HG03103 (cell line): ENCODE results near the gene INPP5K.
"Not testable (repeated sequence)": the region's sequence is repeated elsewhere in the genome, so short reads cannot be mapped to it uniquely, and the experiment has no call there.

Experiments
- ATAC-seq: cut with Tn5 transposase; IDR thresholded peaks from one replicate; pipeline ENCODE4 v1.9.1; 2021; ENCODE audit warnings: low read depth; ENCODE audit not compliant: unreplicated experiment

The INPP5K gene

DNA sequence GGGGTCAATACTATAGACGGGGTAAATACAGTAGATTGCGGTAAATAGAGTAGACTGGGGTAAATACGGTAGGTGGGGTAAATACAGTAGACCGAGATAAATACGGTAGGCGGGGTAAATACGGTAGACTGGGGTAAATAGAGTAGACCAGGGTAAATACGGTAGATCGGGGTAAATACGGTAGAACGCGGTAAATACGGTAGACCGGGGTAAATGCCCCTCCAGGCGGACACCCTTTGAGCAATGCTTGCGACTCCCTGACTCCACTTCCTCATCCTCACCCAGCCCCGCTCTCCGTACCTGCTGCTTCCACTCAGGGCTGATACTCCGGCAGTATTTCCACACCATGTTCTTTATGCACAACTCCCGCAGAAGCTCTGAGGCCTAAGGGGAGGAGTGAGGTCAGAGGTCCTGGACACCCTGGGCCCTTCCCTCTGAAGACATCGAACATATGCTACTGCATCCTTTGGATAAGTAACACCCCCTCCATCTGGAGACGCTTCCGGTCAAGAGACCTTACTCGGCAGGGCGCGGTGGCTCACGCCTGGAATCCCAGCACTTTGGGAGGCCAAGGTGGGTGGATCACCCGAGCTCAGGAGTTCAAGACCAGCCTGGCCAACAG, 47.1 kb downstream of the INPP5K start:
- no peak for ATAC-seq

DNA sequence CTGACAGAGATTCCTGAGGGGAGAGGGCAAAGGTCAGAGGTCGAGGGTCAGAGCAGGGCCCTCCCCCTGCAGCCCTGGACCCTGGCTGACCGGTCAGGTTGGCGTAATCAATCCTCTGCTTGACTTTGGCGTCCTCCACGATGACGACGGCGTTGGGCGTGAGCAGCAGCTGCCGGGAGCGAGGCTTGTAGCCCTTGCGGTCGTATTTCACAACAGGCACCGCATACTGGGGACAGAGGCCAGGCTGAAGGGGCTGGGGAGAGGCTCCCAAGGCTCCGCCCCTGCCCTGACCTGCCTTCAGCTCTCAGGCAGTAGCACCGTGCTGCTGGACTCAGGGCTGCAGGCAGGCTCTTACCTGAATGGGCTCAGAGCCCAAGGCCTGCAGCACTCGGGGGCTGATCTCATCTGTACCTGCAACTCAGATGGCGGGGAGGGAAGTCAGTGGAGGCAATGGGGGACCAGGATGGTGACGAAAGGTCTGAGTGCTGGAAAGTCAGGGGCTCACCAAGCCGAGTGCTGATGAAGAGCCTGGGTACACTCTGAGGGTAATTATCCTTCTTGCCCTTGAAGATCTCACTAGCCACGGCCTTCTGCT, 48.4 kb downstream of the INPP5K start:
- ATAC-seq: no peak

DNA sequence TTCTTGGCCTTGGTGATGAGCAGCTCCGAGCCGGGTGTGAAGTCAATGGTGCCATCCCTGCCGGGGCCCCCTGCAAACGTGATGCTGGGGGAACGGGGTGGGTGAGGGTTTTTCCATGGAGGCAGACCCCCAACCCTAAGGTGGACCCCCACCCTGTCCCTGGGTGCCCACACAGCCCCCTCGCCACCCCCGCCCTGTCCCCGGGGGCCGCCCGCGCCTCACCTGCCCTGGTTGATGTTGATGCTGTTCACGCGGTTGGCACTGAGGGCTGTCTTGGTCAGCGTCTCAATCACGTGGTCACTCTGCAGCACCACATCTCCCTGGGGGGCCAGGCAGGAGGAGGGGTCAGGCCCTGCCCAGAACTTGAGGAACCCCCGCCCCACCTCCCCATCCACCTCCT, 49.2 kb downstream of the INPP5K start:
- ATAC-seq: no peak

DNA sequence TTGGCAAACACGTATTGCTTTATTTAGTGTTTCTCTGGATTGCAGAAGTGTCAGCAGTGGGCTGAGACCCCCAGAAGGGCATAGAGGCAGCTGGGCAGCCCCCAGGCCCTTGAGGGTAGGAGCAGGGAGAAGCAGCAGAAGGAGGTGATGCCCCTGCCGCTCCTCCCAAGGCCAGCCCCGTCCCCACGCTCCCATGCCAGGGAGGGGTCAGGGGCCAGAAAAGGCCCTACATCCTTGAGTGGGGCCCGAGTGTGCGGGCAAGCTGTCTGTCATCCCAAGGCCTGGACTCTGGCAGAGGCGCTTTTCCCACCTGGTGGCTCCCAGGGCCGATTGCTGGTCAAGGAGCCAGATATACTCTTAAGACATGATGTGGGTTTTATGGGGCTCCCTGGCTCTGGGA, 52.2 kb downstream of the INPP5K start:
- ATAC-seq: no peak

DNA sequence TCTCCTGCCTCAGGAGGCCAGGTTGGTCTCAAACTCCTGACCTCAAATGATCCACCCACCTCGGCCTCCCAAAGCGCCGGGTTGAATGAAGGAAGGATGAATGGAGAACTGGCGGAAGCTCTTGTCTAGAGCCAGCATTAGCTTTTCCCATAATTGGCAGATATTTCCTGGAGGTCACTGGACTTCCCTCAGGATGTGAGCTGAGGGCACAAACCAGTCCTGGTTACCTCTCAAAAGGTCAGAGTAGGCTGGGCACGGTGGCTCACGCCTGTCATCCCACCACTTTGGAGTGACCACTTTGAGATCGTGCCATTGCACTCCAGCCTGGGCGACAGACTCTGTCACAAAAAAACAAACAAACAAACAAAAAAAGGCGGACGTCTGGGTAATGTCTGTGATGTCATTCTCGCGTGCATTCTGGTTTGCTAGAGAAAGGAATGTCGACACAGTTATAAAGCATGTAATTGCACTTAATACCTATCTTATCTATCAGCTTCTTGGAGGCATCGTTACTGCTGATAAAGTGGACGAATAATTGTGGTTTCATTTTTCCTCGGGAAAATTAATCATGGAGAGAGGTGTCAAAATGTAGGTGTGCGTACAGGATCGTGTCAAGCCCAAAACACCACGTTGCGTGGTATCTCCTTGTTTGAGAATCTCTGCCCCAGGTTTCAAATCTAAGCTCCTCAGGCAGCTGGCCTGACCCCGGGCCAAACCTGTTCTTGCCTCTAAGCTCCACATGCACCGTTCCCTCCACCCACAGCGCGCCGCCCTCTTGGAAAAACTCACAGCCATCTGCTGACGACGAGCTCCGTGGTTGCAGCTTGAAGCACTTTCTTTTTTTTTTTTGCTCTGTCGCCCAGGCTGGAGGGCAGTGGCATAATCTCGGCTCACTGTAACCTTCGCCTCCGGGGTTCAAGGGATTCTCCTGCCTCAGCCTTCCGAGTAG, 54.0 kb downstream of the INPP5K start:
- ATAC-seq: no peak

DNA sequence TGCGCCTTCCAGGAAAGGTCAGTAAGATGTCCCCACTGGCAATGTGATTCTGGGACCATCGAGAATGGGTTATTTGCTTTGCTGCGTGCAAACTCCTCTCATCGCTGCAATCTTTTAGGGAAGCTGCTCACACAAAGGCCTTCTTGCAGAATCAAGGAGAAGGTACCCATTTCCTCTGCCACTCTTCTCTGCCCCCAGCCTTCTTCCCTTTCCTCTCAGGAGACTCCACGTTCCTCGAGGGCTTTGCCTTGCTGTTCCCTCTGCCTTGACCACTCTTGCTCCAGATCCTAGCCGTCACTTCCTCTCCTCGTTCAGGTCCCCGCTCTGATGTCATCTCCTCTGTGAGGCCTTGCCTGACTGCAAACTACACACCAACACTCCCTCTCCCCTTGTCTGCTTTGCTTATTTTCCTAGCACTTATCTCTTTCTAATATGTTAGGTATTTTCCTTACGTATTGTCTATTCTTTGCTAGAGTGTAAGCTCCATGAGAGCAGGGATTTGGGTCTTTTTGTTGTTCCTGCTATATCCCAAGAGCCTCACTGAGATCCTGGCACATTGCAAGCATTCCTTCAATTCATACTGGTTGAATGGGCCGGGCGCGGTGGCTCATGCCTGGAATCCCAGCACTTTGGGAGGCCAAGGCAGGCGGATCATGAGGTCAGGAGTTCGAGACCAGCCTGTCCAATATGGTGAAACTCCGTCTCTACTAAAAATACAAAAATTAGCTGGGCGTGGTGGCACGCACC, 55.0 kb downstream of the INPP5K start:
- ATAC-seq: no peak

DNA sequence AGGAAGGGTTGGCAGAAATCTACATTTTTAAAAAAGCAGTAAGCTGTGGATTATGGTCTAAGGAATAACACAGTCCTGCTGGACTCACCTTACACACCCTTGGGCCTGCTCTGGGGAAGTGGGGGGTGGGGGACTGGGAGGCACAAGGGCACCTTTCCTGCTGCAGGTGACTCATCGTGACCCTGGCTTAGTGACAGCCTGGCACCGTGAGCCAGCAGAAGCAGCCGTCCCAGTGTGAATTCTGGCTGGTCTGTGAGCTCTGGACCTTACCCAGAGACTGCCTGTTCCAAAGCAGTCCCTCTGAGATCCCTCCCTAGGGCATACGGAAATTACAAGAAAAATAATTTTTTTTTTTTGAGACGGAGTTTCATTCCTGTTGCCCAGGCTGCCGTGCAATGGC, 56.2 kb downstream of the INPP5K start:
- no peak for ATAC-seq

DNA sequence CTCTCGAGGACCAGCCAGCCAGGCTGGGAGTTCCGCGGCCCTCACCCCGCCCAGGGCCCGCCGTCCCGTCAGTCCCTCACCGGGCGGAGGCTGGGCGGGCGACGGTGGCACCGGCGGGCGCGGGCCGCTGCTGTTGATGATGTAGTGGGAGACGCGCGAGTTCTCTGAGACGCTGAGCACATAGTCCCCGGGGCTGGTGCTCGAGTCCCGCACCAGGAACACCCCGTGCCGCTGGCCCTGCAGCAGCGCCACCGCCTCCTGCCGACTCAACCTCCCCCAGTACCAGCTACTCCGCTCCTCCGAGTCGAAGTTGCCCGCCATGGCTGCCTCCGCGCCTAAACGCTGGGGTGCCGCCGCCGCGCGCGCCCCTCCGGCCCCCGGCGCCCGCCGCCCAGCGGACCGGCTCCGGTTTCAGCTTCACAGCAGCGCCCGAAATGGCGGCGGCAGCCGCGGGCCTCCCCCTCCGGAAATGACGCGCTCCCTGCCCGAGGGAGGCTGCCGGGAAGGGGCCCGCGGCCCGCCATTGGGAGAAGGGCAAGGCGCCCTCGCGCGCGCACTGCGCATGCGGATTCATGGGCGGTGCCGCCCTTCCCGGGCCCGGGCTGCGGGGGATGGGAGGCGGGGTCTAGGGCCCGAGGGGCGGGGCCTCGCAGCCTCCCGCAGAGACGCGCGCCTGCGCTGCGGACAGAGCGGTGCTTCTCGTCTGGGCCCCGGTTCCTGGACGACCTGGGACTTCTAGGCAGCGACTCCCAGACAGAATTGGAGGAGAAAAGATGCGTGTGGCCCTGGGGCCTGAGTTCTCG, 60.4 kb downstream of the INPP5K start, which contains the start of gene CRK:
Gene CRK (minus strand): TSS at position 436 of the 803 bp plus-strand sequence. CDS start 115 bp downstream, at position 321.
- ATAC-seq: peak; percentile 77

DNA sequence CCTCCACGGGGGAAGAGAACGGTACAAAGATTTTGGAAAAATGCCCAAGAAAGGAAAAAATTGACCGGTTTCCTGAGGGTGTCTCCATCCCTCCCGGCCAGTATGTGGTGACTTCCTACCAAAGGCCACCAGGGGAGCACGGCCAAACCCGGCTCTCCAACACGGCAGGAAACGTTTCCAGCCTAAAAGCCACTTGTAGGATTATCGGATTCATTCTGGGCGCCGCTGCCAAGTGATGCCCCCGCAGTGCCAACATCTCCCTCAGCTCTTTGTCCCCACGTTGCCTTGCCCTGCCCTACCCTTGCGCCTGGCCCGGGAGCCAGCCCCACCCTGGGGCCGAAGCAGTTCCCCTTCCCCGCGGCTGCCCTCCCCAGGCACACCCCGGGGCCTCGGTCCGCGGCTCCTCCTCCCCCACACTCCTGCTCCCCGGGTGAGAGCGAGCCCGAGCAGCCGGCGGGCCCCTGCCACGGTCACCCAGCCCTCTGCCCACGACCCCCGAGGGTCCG, 61.1 kb downstream of the INPP5K start:
- ATAC-seq: peak; percentile 15

DNA sequence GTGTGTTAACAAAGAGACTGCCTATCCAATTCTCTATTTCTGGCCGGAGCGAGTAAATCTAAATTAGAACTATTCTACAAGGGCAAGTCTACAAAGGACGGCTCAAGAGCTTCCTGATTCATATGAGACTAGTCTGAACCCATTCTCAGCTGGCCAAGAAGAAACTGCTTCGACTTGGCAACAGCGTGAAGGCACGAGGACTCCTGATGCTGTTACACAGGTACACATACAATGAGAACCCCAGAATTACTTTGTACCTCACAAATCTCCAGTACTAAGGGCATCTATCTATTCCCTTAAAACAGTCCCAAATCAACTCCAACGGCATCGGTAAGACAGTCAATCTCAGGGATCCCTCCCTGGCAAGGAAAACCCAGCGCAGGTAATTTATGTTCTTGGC, 61.9 kb downstream of the INPP5K start:
- ATAC-seq: no peak

DNA sequence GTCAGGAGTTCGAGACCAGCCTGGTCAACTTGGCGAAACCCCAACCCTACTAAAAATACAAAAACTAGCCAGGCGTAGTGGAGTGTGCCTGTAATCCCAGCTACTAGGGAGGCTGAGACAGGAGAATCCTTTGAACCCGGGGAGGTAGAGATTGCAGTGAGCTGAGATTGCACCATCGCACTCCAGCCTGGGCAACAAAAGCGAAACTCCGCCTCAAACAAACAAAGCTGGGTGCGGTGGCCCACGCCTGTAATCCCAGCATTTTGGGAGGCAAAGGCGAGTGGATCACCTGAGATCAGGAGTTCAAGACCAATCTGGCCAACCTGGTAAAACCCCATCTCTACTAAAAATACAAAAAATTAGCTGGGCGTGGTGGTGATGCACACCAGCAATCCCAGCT, 62.7 kb downstream of the INPP5K start:
- not testable (repeated sequence) for ATAC-seq

DNA sequence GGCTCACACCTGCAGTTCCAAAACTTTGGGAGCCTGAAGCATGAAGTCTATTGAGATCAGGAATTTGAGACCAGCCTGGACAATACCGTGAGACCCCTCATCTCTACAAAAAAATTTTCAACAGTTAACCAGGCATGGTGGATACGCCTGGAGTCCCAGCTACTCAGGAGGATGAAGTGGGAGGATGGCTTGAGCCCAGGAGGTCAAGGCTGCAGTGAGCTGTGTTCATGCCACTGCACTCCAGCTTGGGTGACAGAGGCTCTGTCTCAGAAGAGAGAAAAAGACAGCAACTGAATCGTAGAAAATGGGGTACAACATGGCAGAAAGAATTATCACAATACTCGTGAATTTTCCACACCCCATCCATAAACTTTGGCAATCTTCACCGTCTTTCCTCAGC, 63.6 kb downstream of the INPP5K start:
- no peak for ATAC-seq

DNA sequence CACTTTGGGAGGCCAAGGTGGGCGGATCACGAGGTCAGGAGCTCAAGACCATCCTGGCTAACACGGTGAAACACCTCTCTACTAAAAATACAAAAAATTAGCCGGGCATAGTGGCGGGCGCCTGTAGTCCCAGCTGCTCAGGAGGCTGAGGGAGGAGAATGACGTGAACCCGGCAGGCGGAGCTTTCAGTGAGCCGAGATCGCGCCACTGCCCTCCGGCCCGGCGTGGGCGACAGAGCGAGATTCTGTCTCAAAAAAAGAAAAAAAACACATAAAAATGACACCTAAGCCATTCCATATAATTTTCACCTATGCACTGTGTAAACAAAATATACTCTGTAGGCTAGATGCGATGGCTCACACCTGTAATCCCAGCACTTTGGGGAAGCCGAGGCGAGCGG, 66.2 kb downstream of the INPP5K start:
- not testable (repeated sequence) for ATAC-seq

DNA sequence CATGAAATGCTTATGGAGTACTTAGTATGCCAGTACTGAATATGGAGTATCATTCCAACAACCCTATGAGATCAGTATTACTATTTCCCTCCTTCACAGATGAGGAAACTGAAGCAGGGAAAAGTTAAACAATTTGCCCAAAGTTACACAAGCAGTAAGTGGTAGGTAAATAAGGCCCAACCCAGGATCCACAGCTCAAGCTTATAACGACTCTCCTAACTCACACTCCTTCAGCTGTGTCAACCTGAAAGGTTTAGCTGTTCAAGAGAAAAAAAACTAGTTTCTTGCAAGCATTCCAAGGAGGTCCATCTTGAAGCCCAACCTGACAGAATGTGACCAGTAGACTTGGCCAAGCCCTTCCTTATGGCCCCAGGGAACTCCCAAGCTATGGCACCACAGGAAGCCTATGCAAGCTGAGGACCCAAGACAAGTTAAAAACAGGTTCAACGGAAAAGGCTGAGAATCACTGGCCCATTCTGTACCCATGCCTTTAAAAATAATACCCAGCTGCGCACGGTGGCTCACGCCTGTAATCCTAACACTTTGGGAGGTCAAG, 66.9 kb downstream of the INPP5K start:
- no peak for ATAC-seq

DNA sequence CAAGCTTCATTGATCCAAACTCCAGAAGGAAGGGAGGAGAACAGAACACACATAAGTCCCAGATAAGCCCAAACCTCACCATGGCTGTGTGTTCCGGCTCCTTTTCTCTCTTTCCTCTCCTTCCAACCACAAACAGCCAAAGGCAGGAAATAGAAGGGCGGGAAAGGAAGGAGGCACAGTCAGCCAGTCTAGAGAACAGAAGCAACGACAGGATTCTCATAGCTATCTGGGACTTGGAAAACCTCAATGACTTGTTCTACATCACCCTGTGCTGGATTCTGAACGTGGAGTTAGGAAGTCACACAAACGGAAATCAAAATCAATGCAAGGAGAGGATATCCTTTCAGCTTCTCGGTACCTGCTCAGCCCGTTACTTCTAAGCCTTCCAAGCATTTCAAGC, 69.4 kb downstream of the INPP5K start:
- no peak for ATAC-seq

DNA sequence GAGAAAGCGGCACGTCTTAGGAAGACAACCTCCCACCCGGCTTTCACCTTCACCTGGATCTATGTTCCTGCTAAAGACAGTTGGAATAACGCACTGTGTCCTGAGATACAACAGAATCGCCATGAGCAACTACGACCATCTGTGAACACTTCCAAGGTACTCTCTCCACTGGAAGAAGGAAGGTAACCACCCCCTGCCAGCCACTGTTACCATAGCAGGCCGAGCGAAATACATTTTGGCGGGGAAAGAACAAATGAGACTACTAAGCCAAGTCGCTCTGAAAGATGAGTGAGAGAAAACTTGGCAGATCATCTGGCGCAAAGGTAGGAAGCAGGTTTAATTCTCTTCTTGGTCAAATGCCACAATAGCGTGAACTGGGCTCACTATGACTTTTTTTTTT, 70.2 kb downstream of the INPP5K start:
- no peak for ATAC-seq

DNA sequence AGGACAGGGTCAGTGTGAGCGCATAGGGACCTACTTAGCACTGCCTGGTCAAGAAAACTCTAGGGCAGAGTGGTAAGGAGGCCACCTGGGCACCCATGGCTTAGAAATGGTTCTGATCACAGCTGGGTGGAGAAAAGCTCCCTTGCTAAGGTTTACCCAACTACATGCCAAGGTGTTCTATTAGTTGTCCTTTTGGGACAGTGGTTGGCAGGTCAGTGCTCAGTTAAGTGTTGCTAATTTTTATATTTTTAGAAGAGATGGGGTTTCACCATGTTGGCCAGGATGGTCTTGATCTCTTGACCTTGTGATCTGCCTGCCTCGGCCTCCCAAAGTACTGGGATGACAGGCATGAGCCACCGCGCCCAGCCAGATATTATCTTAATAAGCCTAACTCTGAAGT, 70.7 kb downstream of the INPP5K start:
- ATAC-seq: not testable (repeated sequence)
